MM.1S (cell line): ENCODE results near the gene INO80.

ENCODE experiments used
- EZH2 ChIP-seq: fragments of 300-600 bp; sonication (generic); optimal IDR thresholded peaks from 2 replicates; pipeline ENCODE3; 2017; ENCODE audit warnings: low read depth, mild to moderate bottlenecking, antibody characterized with exemption, low read length, mixed read lengths
- TF ChIP-seq, protein P1 (sequence below): fragments of 300-600 bp; sonication (generic); IDR thresholded peaks from 2 replicates; pipeline ENCODE4 v1.5.1; 2016; ENCODE audit warnings: antibody characterized with exemption, low read length, mixed read lengths

DNA sequence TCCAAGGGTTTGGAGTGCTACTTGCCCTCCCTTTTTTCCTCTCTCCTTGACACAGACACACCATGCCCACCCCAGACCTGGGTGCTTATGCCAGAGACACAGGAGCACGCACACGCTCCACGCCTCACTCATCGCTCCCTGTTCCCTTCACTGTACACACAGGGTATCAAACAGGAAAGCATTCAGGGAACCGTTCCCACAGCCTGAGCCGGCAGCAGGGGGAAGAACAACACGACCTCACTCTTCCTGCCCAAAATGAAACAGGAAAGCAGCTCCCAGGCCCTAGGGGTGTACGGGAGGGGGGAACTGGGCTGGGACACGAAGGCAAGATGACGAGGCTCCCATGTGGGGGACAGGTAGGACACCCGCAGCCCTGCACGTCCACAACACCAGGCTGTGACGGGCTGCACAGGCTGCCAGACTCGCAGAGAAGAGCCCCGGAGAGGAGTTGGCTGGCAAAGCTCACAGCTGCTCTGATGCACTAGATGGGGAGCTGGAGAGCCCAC is 175.7 kb downstream of the INO80 start:
- TF ChIP-seq, protein P1, sequence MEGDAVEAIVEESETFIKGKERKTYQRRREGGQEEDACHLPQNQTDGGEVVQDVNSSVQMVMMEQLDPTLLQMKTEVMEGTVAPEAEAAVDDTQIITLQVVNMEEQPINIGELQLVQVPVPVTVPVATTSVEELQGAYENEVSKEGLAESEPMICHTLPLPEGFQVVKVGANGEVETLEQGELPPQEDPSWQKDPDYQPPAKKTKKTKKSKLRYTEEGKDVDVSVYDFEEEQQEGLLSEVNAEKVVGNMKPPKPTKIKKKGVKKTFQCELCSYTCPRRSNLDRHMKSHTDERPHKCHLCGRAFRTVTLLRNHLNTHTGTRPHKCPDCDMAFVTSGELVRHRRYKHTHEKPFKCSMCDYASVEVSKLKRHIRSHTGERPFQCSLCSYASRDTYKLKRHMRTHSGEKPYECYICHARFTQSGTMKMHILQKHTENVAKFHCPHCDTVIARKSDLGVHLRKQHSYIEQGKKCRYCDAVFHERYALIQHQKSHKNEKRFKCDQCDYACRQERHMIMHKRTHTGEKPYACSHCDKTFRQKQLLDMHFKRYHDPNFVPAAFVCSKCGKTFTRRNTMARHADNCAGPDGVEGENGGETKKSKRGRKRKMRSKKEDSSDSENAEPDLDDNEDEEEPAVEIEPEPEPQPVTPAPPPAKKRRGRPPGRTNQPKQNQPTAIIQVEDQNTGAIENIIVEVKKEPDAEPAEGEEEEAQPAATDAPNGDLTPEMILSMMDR: no peak
- TF ChIP-seq EZH2: no peak
